Eye (tissue), 1 donor: ENCODE measurements around the gene GRID1.

Experiments
- DNase-seq: peaks from one replicate; pipeline ENCODE4 v3.0.0-alpha.2; 2015

GRID1 gene

DNA sequence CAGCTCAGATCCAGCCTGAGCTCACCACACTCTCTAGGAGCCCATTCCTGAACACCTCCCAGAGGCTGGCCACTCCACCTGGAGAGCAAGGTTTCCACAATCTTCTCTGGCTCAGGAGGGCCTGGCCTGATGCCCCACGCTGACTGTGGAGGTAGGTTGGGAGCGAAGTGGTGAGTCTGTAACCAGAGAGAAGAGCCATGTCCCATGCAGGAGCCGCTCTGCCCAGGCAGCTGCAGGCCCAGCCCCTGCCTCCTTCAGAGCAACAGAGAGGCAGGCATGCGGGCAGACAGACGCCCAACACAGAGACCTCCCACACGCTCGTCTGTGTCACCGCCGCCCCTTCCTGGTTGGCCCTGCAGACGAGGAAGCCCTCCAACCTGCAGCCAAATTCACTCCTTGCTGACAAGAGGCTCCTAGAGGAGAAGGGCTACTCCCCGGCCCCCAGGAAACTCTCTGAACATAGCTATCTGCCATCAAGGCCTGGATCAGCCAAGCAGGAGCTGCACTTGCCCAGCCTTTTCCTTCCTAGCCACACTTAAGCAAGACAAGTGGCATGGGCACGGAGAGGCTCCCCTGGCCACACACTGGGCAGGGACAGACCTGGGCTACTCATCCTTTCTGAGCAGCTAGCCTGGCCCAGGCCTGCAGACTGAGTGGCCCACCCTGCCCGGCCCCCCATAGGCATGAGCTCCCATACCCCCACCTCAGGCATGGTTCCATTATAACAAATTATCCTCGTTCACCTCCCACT lies 101.9 kb downstream of the GRID1 start:
- no peak for DNase-seq

DNA sequence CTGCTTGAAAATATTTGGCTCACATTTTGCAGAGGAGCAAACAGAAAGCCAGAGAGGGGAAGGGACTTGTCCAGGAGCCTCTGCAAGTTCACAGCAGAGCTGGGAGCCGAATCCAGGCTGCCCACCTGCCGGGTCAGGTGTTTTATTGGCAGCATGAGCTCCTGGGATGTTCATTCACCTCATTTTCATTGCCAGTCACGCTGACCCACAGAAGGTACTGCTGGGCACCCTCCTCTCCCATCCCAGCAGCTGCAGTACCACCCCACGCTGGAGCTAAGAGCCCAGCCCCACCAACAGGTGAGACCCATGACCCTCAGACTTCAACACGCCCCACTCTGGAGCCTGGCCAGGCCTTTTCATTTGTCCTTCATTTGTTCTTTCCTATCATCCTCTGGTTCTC lies 102.7 kb downstream of the GRID1 start:
- DNase-seq, result no peak

- DNase-seq, result no peak
These were observed 103.4 kb downstream of the GRID1 start for GRCh38 chr10:86263209-86263608.

DNA sequence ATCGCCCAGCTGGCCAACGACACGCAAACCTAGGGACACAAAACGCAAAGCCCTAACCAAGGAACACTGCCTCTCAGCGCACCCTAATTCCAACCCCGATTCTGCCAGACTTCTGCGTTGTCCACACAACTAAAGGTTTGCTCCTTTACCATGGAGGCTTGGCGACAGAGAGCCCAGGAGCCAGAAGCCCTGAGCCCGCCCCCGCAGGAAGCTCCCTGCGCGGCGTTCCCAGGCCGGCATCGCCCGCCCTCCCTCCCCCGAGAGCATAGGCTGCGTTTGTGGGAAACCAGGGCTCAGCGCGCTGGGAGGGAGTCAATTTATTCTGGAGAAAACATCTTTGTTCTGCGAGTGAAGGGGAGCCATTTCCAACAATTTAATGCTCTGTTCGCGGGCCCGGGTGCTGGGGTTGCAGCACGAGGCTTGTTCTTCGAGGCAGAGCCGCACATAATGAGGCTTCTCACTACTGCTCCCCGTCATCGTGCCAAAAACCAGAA lies 103.9 kb downstream of the GRID1 start:
- peak; percentile 64 for DNase-seq

DNA sequence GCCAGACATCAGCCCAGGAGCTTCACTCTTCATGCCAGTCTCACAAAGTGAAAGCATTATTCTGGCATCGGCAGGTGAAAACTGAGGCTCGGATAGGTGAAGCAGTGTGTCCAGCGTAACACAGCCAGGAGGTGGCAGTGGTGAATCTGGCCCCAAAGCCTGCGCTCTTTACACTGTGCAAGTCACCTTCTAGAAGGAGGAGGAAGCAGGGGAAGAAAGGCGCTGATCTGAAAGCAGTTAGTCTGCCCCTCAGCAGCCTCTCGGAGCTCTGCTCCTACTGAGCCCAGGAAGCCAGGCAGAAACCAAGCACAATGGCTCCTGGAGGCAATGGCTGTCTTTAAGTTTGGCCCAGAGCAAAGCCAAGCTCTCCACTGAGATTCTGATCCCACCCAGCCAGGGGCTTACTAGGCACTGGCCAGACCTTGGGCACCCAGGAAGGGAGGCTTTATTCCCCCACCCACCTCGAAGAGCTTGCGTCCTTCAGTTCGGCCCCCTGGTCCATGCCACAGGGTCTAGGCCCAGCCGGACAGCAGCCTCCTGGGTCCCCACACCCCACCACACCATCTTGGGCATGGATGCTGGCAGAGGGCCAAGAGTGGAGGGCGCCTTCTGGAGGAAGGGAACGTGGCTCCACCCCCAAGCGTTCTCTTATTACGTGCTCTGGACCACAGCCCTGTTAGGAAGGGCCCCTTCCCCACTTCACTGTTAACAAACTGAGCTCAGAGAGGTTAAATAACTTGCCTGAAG lies 104.5 kb downstream of the GRID1 start:
- DNase-seq, result peak; percentile 53

DNA sequence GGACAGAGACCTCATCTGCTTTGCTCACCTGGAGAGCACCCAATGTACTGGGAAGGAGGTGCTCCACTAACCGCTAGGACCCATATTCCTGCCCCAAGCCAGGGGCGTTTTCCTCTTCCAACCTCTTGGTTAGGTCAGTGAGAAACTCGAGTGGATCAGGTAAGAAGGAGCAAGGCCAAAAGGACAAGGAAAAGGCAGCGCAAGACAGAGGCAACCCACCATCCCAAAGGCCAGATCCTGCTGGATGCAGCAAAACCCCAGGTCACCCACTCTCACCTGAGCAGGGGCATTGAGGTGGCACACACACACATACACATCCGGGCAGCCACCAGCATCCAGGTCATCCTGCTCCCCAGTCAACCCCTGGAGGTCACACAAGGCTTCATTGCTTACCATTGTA lies 105.1 kb downstream of the GRID1 start:
- DNase-seq, result no peak

- DNase-seq, result peak; percentile 21
These were observed 106.0 kb downstream of the GRID1 start for GRCh38 chr10:86260564-86260963.

GRCh38 chr10:86259901-86260562 lies 106.6 kb downstream of the GRID1 start:
- DNase-seq, result no peak

GRCh38 chr10:86258941-86259340 lies 107.7 kb downstream of the GRID1 start:
- DNase-seq, result peak; percentile 41

DNA sequence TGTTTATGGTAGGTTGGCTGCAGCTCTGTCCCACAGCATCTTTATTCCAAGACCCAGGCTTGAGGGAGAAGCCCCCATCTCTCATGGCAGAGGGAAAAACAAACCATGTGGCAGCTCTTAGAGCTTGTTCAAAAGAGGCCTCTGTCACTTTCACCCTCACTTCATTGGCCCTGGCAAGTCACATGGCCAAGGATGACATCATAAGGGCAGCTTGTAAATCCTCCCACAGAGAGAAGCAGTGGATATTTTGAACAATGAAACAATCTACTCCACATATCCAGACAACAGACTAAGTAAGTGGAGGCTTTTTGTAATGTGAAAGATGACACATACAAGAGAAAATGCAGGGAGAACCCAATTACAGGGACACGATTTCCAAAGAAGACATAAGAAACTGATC lies 108.1 kb downstream of the GRID1 start:
- DNase-seq, result peak; percentile 24

- DNase-seq, result no peak
These were observed 108.9 kb downstream of the GRID1 start for GRCh38 chr10:86257683-86258082.

GRCh38 chr10:86256690-86257315 lies 109.8 kb downstream of the GRID1 start:
- DNase-seq, result no peak

- DNase-seq, result no peak
These were observed 111.0 kb downstream of the GRID1 start for GRCh38 chr10:86255405-86256251.

GRCh38 chr10:86254526-86255174 lies 111.9 kb downstream of the GRID1 start:
- no peak for DNase-seq

- DNase-seq, result no peak
These were observed 112.5 kb downstream of the GRID1 start for GRCh38 chr10:86254081-86254480.

GRCh38 chr10:86253091-86254072 lies 113.2 kb downstream of the GRID1 start:
- no peak for DNase-seq

- DNase-seq, result no peak
These were observed 114.0 kb downstream of the GRID1 start for GRCh38 chr10:86252556-86252955.

DNA sequence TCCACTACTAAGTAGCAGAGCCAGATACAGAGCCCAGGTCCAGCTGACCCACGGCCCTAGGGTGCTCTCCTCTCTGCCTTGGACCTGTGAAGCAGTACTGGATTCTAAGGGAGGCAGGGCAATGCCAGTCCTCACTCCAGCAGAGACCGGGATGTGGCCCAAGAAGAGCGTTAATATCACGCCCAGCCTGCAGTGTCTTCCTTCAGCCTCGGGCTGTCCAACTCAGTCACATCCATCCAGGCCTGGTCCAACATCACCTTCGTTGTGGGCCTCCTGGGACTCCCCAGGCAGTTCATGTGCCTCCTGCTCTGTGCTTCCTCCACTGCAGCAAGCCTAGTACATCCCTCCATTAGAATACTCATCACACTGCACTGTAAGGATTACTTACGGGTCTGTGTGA lies 114.5 kb downstream of the GRID1 start:
- no peak for DNase-seq

- DNase-seq, result no peak
These were observed 115.2 kb downstream of the GRID1 start for GRCh38 chr10:86251426-86251825.

- no peak for DNase-seq
These were observed 116.2 kb downstream of the GRID1 start for GRCh38 chr10:86250399-86250798.
